GM19324 (cell line): Measurements from ENCODE around the gene SKIL.

Source experiments
- ATAC-seq: cut with Tn5 transposase; IDR thresholded peaks from one replicate; pipeline ENCODE4 v1.9.1; 2021; ENCODE audit warnings: mild to moderate bottlenecking, moderate library complexity; ENCODE audit not compliant: unreplicated experiment, low FRiP score

SKIL gene

GRCh38 chr3:170391108-170391507 lies 33.6 kb downstream of the SKIL start:
- no peak for ATAC-seq

DNA sequence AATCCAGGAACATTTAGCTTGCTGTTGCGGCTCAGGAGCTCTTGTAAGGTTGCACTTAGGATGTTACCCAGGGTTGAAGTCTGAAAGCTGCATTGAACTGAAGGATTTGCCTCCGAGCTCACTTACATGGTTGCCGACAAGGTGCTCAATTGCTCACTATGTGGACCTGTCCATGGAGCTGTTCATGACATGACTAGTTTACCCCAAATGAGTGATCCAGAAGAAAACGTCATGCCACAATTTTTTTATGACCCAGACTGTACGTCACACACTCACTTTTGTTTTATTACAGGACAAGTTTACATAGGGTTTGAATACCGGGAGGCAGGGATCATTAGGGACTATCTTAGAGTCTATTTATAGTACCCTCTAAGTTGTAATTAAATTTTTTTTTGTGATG lies 40.2 kb downstream of the SKIL start:
- ATAC-seq, result no peak

GRCh38 chr3:170405101-170405500 lies 47.6 kb downstream of the SKIL start:
- ATAC-seq, result no peak

- ATAC-seq, result no peak
Observed at GRCh38 chr3:170410428-170411029, 53.0 kb downstream of the SKIL start.

DNA sequence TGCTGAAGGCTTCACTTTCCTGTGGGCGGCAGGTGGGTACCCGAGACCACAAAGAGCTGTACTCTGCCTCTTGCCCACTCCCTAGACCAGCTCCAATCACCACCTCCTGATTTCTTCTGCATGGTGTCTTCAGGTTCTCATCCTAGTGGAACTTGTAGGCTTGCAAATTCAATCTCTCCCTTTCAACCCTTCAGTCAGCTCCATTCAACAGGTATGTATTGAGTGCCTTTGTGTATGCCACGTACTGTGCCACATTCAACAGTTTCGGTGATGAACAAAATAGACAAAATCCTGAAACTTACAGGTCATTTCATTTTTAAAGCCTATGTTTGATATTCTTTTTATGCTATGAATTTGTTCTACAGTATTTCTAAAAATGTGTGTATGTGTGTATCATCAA lies 55.8 kb downstream of the SKIL start:
- ATAC-seq, result no peak

DNA sequence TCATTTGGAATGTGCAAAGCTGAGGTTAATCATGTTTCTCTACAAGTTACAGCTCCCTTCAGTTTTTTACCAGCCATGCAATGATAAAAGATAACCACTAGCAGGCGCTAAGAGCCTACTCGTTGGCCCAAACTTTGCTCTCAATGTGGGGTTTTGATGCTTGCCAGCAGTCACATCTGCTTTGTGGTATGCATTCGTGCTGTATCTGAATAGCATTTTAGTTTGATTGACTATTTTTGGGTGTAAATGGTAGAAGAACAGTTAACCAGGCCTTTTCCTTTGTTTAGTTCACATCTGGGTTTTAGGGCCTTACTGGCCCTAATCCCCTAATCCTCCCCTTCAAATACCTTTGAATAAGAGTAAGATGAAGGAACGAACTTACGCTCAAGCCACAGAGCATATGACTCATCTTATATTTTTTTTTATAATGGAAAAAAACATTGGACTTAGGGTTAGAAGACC lies 56.7 kb downstream of the SKIL start:
- no peak for ATAC-seq

GRCh38 chr3:170417090-170417489 lies 59.6 kb downstream of the SKIL start:
- no peak for ATAC-seq

GRCh38 chr3:170418422-170419398 lies 61.2 kb downstream of the SKIL start, which contains the start of gene CLDN11:
Gene CLDN11 (plus strand): TSS chr3:170418868. CDS start chr3:170419067, 199 bp downstream.
- ATAC-seq, result no peak

DNA sequence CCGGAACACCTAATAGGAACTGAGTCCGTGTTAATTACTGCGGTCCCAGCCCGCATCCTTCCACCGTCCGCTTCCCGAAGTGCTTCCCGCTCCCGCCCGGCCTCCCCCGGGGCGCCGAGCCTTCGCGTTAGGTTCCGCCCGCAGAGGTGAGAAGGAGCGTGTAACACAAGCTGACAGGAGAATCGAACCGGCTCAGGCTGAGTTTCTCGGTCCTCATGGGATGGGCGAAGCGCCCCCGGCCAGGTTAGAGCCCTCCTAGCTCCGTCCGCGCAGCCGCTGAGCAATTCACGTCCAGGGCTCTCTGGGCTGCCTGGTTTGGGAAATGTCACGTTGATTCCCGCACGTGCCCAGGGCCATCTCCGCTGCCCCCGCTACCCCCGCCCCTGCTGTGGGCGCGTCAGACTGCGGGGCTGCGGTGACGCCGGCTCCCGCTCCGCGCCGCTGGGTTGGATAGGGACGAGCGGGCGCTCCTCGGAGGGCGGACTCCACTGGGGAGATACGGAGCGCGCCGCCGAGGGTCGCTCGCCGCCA lies 62.1 kb downstream of the SKIL start:
- no peak for ATAC-seq

- no peak for ATAC-seq
Observed at GRCh38 chr3:170420307-170420821, 62.8 kb downstream of the SKIL start.

DNA sequence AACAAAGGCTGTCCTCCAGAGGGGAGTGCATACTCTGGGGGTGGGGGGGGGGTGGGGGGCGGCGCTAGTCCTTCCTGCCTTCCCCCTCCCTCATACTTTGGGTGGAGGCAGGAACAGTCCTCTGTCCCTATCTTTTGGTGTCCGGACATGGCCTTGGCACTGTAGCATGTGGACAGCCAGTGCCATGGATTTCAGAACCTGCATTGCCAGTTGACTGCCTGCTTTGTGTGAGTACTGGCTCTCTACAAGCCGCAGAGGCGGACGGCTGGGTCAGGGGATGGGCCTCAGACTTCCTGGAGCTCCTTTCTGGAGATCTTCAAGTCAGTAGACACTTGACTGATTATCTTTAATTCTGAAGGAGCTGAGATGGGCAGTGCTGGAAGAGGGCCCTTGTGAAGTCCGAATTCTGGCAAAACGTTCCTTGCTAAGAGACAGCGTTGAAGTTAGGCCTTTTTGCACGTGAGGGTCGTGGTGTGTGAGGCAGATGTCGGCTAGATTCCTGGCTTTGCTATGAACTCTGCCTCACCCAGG lies 63.7 kb downstream of the SKIL start:
- no peak for ATAC-seq

DNA sequence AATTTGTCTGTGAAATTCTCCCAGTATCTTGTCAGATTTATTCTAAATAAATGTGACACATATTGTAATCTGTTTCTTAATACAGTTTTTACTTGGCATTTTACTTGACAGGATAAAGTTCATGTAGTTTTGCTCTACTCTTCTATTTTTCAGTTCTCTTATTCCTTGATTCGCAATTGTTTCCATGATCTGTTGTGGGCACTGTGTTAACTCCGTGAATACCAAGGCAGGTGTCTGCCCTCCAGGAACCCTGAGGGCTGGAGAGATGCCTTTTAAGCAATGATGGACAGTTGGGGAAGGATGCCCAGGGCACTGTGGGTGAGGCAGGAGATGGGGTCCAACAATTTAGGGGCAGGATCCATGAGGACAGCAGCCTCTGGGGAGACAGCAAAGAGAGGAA lies 64.2 kb downstream of the SKIL start:
- no peak for ATAC-seq

DNA sequence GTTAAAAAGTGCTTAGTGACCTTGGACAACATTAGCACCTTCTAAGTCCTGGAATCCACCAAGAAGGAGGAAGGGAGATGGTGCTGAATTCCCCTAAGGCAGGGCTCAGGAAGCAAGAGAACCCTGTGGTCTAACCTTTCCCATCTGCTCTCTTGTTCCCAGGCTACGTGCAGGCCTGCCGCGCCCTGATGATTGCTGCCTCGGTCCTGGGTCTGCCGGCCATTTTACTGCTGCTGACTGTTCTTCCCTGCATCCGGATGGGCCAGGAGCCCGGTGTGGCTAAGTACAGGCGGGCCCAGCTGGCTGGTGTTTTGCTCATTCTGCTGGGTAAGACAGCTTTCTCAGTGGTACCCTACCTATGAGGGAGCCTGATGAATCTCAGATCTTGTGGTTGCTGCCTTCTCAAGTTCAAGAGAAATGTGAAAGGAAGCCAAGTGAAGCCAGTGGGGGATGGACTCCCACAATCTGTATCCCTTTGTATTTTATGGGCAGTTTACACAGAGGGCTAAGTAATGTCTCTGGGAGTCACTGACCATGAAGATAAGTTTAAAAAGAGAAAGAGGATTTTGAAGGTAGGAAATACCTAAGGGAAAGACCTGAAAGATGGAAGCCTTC lies 65.6 kb downstream of the SKIL start:
- ATAC-seq, result no peak

- no peak for ATAC-seq
Observed at GRCh38 chr3:170424879-170425278, 67.4 kb downstream of the SKIL start.

GRCh38 chr3:170425491-170426239 lies 68.2 kb downstream of the SKIL start:
- ATAC-seq, result no peak

DNA sequence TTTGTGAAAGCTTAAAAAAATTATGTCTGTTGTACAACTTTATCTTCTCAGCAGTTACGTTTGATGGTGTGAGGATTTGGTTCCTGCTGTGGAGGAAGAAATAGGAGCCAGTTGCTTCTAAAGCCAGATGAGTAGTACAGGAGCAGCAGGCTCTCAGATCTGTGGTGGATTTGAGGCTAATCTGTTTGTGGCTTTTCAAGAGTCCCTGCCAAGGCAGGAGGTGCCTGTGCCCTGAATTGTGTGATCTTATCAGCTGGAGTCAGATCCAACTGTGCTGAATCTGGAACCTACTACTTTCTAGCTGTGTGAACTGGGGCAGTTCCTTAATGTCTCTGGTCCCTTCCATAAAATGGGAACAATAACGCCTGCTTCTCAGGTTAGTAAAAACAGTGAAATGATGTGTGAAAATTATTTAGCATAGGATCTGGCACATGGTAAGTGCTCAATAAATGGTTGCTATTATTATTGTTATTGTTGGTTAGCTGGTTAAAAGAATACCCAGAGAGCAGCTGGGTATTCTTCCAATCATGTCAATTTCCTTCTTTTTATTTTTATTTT lies 68.8 kb downstream of the SKIL start:
- ATAC-seq, result no peak

GRCh38 chr3:170428095-170428494 lies 70.6 kb downstream of the SKIL start:
- no peak for ATAC-seq

- no peak for ATAC-seq
Observed at GRCh38 chr3:170429050-170429449, 71.5 kb downstream of the SKIL start.

GRCh38 chr3:170431054-170431453 lies 73.5 kb downstream of the SKIL start:
- no peak for ATAC-seq
